Keratinocyte (primary cell): ENCODE data around the gene STARD8. TPM values are rescaled to one million over a fixed set of nuclear protein-coding genes. Genes with fewer than 3 reads are reported as not detected.

Experiments used
- DNase-seq: peaks from one replicate; pipeline ENCODE4 v3.0.0-alpha.2; 2011; ENCODE audit warnings: low read depth, missing footprints, low spot score
- FAIRE-seq: peaks from 2 replicates; lab custom pipeline; 2011; peaks lifted over from hg19 to GRCh38; lab: Jason Lieb, UNC
- H2AFZ ChIP-seq: 2 replicates; pipeline ENCODE4 v1.6.0; 2012; ENCODE audit warnings: low read length, control low read depth, inconsistent platforms; ENCODE audit not compliant: control insufficient read depth
- H3K27ac ChIP-seq: 2 replicates; pipeline ENCODE4 v1.5.1; 2011; ENCODE audit warnings: low read length; ENCODE audit not compliant: control insufficient read depth, insufficient read depth
- H3K27me3 ChIP-seq: 3 replicates; pipeline ENCODE4 v1.6.0; 2011; ENCODE audit warnings: low read length; ENCODE audit not compliant: control insufficient read depth, insufficient read depth; ENCODE audit errors: extremely low read depth
- H3K36me3 ChIP-seq, 2 experiments: 2 replicates in 1 of 2; 3 replicates in 1 of 2; pipeline ENCODE4 v1.5.1; 2011; ENCODE audit warnings: low read length in 2 of 2, mild to moderate bottlenecking in 1 of 2; ENCODE audit not compliant: control insufficient read depth in 2 of 2, insufficient read depth in 2 of 2; ENCODE audit errors: extremely low read depth in 1 of 2
- H3K4me1 ChIP-seq: 3 replicates; pipeline ENCODE4 v1.5.1; 2011; ENCODE audit warnings: low read length; ENCODE audit not compliant: control insufficient read depth, insufficient read depth; ENCODE audit errors: extremely low read depth
- H3K4me2 ChIP-seq: 3 replicates; pipeline ENCODE4 v1.6.0; 2011; ENCODE audit warnings: low read depth, low read length; ENCODE audit not compliant: control insufficient read depth, insufficient read depth; ENCODE audit errors: extremely low read depth
- H3K4me3 ChIP-seq, 3 experiments: fragments of 200-600 bp in 1 of 3; sonication (generic) in 1 of 3; 2 replicates in 2 of 3; 3 replicates in 1 of 3; pipeline ENCODE4 v1.5.1; 2011 to 2016; ENCODE audit warnings: low read length in 3 of 3, mild to moderate bottlenecking in 3 of 3, control low read depth in 2 of 3, inconsistent platforms in 1 of 3, low read depth in 1 of 3, mixed read lengths in 1 of 3, mixed run types in 1 of 3, moderate library complexity in 1 of 3; ENCODE audit not compliant: control insufficient read depth in 2 of 3, insufficient read depth in 2 of 3; ENCODE audit errors: extremely low read depth in 1 of 3
- H3K79me2 ChIP-seq: 2 replicates; pipeline ENCODE4 v1.6.0; 2012; ENCODE audit warnings: low read length; ENCODE audit not compliant: control insufficient read depth, insufficient read depth
- H3K9ac ChIP-seq: 3 replicates; pipeline ENCODE4 v1.6.0; 2011; ENCODE audit warnings: low read length; ENCODE audit not compliant: control insufficient read depth, insufficient read depth; ENCODE audit errors: extremely low read depth
- H3K9me1 ChIP-seq: 3 replicates; pipeline ENCODE4 v1.6.0; 2011; ENCODE audit warnings: low read length; ENCODE audit not compliant: control insufficient read depth, insufficient read depth; ENCODE audit errors: extremely low read depth
- H3K9me3 ChIP-seq: 2 replicates; pipeline ENCODE4 v1.5.1; 2012; ENCODE audit warnings: low read depth, low read length; ENCODE audit not compliant: control insufficient read depth
- H4K20me1 ChIP-seq: 3 replicates; pipeline ENCODE4 v1.6.0; 2011; ENCODE audit warnings: low read length; ENCODE audit not compliant: control insufficient read depth, insufficient read depth; ENCODE audit errors: extremely low read depth
- CTCF ChIP-seq, 3 experiments: IDR thresholded peaks in 1 of 3; conservative IDR thresholded peaks in 1 of 3; optimal IDR thresholded peaks in 1 of 3; 2 replicates in 2 of 3; 3 replicates in 1 of 3; pipeline versions ENCODE3 to v1.5.1; 2011; ENCODE audit warnings: low read length in 3 of 3, mild to moderate bottlenecking in 3 of 3, moderate library complexity in 2 of 3, control low read depth in 1 of 3, inconsistent platforms in 1 of 3; ENCODE audit not compliant: insufficient read depth in 2 of 3; ENCODE audit errors: extremely low read depth in 1 of 3
- EZH2 ChIP-seq: IDR thresholded peaks from one replicate; pipeline ENCODE4 v1.6.1; 2012; ENCODE audit warnings: inconsistent platforms, mild to moderate bottlenecking, low read length, moderate library complexity
- dilution Hi-C: fragments of 300-500 bp; cut with MboI; formaldehyde crosslinking; loops from one replicate; pipeline ENCODE4 v1.7.0; 2020; ENCODE audit warnings: low sequenced_read_pairs; ENCODE audit not compliant: extremely low pct_ligation_motif_present
- polyA plus RNA-seq, 5 experiments: library from polyadenylated mRNA; depleted of rRNA in 3 of 5; stranded (reverse) in 3 of 5; stranded (forward) in 1 of 5; unstranded in 1 of 5; fragments of >200 nt; gene quantifications; 1 replicate in 1 of 5; 2 replicates in 3 of 5; 3 replicates in 1 of 5; pipeline versions ENCODE4 v1.2.1 to v1.2.3, GENCODE V29; 2011 to 2012; ENCODE audit warnings: missing spikeins in 2 of 5, low read depth in 1 of 5, low replicate concordance in 1 of 5

Gene STARD8
- polyA plus RNA-seq, 1 donor (not counting 4 experiments of a cell fraction or from before 2014, with no cell fraction given) = 0.07 TPM

GRCh38 chrX:68727696-68728095, 80.2 kb downstream of the STARD8 start:
- Histone ChIP-seq H3K9me1 (no peaks in the 10 kb centered on the region), H3K4me1 (no peaks in the 10 kb centered on the region), H4K20me1 (no peaks in the 10 kb centered on the region), H3K4me2 (no peak overlapping the region), H3K4me3 (no peak overlapping the region), H3K9me3 (no peaks in the 10 kb centered on the region), H3K9ac (no peak overlapping the region), H3K27me3 (peaks cover 20% of the 10 kb centered on the region), H3K36me3 (no peaks in the 10 kb centered on the region), H3K79me2 (no peaks in the 10 kb centered on the region), H2AFZ (no peak overlapping the region), H3K27ac (no peak overlapping the region)
- DNase-seq = no peak
- dilution Hi-C loops = no loop called here
- TF ChIP-seq EZH2 = no peak
- no peak for TF ChIP-seq CTCF (optimal IDR thresholded peaks at IDR 0.05 in 1 of 3, IDR thresholded peaks at IDR 0.05 in 1 of 3, conservative IDR thresholded peaks at IDR 0.05 in 1 of 3; ENCODE audit: extremely low read depth in 1 of 3, insufficient read depth in 2 of 3, low read length in 3 of 3)
- FAIRE-seq = no peak

DNA sequence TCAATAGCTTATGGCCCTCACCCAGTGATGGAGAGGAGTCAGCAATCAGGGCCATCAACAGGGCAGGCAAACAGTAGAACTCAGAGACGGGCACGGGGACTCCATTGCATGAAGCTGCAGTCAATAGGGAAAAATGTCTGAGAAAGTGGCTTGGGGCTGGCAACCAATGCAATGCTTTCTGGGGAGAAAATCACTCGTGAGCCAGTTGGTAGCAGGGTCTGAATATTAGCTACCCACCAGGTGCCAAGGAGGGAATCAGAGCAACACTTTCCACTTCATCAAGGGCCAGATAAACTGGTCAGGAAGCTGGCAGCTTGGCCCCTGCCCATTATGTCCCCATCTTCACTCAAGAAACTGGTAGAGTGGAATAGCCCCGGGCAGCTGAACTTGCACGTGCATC, 80.7 kb downstream of the STARD8 start:
- Histone ChIP-seq H4K20me1 (no peaks in the 10 kb centered on the region), H3K9me1 (no peaks in the 10 kb centered on the region), H3K36me3 (no peaks in the 10 kb centered on the region), H3K4me3 (no peak overlapping the region), H3K4me1 (no peaks in the 10 kb centered on the region), H3K27ac (no peak overlapping the region), H2AFZ (no peak overlapping the region), H3K9ac (no peak overlapping the region), H3K27me3 (peaks cover 20% of the 10 kb centered on the region), H3K79me2 (no peaks in the 10 kb centered on the region), H3K9me3 (no peaks in the 10 kb centered on the region), H3K4me2 (no peak overlapping the region)
- FAIRE-seq = no peak
- TF ChIP-seq CTCF (optimal IDR thresholded peaks at IDR 0.05 in 1 of 3, IDR thresholded peaks at IDR 0.05 in 1 of 3, conservative IDR thresholded peaks at IDR 0.05 in 1 of 3; ENCODE audit: extremely low read depth in 1 of 3, insufficient read depth in 2 of 3, low read length in 3 of 3) (no peak), EZH2 (no peak)
- DNase-seq = no peak
- dilution Hi-C loops = no loop called here
